ENCODE results near the gene OSBPL3.

The OSBPL3 gene

GRCh38 chr7:24825381-24825794 lies 154.6 kb downstream of the OSBPL3 start:
- peaks cover 11% of the 10 kb centered on the region for H3K4me1 Mint-ChIP-seq
- no peak overlapping the region for H3K27ac Mint-ChIP-seq
- H3K9me3 Mint-ChIP-seq: no peaks in the 10 kb centered on the region
- H3K36me3 Mint-ChIP-seq (ENCODE audit: low read depth): no peaks in the 10 kb centered on the region
- no peak for DNase-seq
- H3K4me3 Mint-ChIP-seq: no peak overlapping the region
- no peaks in the 10 kb centered on the region for H3K27me3 Mint-ChIP-seq (ENCODE audit: low read depth, poor library complexity)
- TF ChIP-seq CTCF (IDR thresholded peaks at IDR 0.05): no peak

- peaks cover 14% of the 10 kb centered on the region for H3K4me1 Mint-ChIP-seq
- no peak for TF ChIP-seq CTCF (IDR thresholded peaks at IDR 0.05)
- peak overlapping the region; percentile 16 for H3K27ac Mint-ChIP-seq
- H3K36me3 Mint-ChIP-seq (ENCODE audit: low read depth): no peaks in the 10 kb centered on the region
- no peaks in the 10 kb centered on the region for H3K27me3 Mint-ChIP-seq (ENCODE audit: low read depth, poor library complexity)
- no peaks in the 10 kb centered on the region for H3K9me3 Mint-ChIP-seq
- no peak overlapping the region for H3K4me3 Mint-ChIP-seq
- DNase-seq: no peak
These were observed 155.1 kb downstream of the OSBPL3 start for GRCh38 chr7:24824896-24825295.

- no peak overlapping the region for H3K27ac Mint-ChIP-seq
- no peaks in the 10 kb centered on the region for H3K36me3 Mint-ChIP-seq (ENCODE audit: low read depth)
- DNase-seq: no peak
- no peak overlapping the region for H3K4me3 Mint-ChIP-seq
- peaks cover 15% of the 10 kb centered on the region for H3K4me1 Mint-ChIP-seq
- H3K9me3 Mint-ChIP-seq: no peaks in the 10 kb centered on the region
- TF ChIP-seq CTCF (IDR thresholded peaks at IDR 0.05): no peak
- no peaks in the 10 kb centered on the region for H3K27me3 Mint-ChIP-seq (ENCODE audit: low read depth, poor library complexity)
These were observed 155.6 kb downstream of the OSBPL3 start for GRCh38 chr7:24824400-24824799.

GRCh38 chr7:24821754-24822054 lies 158.3 kb downstream of the OSBPL3 start:
- Mint-ChIP-seq H3K4me3 (no peak overlapping the region), H3K27ac (no peak overlapping the region), H3K36me3 (ENCODE audit: low read depth) (no peaks in the 10 kb centered on the region), H3K27me3 (ENCODE audit: low read depth, poor library complexity) (no peaks in the 10 kb centered on the region), H3K9me3 (no peaks in the 10 kb centered on the region), H3K4me1 (peaks cover 15% of the 10 kb centered on the region)
- no peak for TF ChIP-seq CTCF (IDR thresholded peaks at IDR 0.05)
- no peak for DNase-seq

- no peak for TF ChIP-seq CTCF (IDR thresholded peaks at IDR 0.05)
- Mint-ChIP-seq H3K4me1 (peaks cover 15% of the 10 kb centered on the region), H3K27ac (no peak overlapping the region), H3K9me3 (no peaks in the 10 kb centered on the region), H3K4me3 (no peak overlapping the region), H3K27me3 (ENCODE audit: low read depth, poor library complexity) (no peaks in the 10 kb centered on the region), H3K36me3 (ENCODE audit: low read depth) (no peaks in the 10 kb centered on the region)
- DNase-seq: no peak
These were observed 158.8 kb downstream of the OSBPL3 start for GRCh38 chr7:24821045-24821753.

- Mint-ChIP-seq H3K4me3 (no peak overlapping the region), H3K4me1 (peaks cover 15% of the 10 kb centered on the region), H3K27me3 (ENCODE audit: low read depth, poor library complexity) (no peaks in the 10 kb centered on the region), H3K9me3 (no peaks in the 10 kb centered on the region), H3K27ac (no peak overlapping the region), H3K36me3 (ENCODE audit: low read depth) (no peaks in the 10 kb centered on the region)
- no peak for DNase-seq
- TF ChIP-seq CTCF (IDR thresholded peaks at IDR 0.05): no peak
These were observed 159.3 kb downstream of the OSBPL3 start for GRCh38 chr7:24820730-24821044.
